ENCODE results near the gene ZSCAN5A.

DNA sequence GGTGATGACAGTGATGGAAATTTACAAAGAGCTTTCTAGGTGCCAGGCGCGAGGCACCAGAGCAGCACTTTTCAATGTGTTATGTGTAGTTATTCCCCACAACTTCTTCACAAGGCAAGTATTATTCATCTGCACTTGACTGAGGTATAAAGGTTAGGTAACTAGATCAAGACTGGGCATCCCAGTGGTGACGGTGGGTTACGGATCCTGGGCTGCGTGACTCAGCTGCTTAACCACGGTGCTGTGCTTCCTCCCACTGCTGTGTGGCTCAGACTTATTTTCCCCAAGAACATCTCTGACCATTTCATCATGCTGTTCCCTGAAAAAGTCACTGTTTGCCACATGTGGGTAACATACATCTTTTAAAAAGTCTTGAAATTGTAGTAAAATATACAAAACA, 22.8 kb downstream of the ZSCAN5A start:
- TF ChIP-seq, protein P1, sequence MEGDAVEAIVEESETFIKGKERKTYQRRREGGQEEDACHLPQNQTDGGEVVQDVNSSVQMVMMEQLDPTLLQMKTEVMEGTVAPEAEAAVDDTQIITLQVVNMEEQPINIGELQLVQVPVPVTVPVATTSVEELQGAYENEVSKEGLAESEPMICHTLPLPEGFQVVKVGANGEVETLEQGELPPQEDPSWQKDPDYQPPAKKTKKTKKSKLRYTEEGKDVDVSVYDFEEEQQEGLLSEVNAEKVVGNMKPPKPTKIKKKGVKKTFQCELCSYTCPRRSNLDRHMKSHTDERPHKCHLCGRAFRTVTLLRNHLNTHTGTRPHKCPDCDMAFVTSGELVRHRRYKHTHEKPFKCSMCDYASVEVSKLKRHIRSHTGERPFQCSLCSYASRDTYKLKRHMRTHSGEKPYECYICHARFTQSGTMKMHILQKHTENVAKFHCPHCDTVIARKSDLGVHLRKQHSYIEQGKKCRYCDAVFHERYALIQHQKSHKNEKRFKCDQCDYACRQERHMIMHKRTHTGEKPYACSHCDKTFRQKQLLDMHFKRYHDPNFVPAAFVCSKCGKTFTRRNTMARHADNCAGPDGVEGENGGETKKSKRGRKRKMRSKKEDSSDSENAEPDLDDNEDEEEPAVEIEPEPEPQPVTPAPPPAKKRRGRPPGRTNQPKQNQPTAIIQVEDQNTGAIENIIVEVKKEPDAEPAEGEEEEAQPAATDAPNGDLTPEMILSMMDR (IDR thresholded peaks at IDR 0.05; ENCODE audit: insufficient read depth, low read depth, low read length) = no peak
- TF ChIP-seq EZH2 (IDR thresholded peaks at IDR 0.05; ENCODE audit: insufficient read depth, low read length) = no peak

Measured in astrocyte (in vitro differentiated cells and primary cell).